NCI-H82 (cell line): ENCODE data around the gene CRYBG2.
"Not testable (repeated sequence)": the region's sequence is repeated elsewhere in the genome, so short reads cannot be mapped to it uniquely, and the experiment has no call there.

Source experiments
- DNase-seq: peaks from one replicate; lab custom pipeline; 2025; lab: John Stamatoyannopoulos, UW

Gene CRYBG2

DNA sequence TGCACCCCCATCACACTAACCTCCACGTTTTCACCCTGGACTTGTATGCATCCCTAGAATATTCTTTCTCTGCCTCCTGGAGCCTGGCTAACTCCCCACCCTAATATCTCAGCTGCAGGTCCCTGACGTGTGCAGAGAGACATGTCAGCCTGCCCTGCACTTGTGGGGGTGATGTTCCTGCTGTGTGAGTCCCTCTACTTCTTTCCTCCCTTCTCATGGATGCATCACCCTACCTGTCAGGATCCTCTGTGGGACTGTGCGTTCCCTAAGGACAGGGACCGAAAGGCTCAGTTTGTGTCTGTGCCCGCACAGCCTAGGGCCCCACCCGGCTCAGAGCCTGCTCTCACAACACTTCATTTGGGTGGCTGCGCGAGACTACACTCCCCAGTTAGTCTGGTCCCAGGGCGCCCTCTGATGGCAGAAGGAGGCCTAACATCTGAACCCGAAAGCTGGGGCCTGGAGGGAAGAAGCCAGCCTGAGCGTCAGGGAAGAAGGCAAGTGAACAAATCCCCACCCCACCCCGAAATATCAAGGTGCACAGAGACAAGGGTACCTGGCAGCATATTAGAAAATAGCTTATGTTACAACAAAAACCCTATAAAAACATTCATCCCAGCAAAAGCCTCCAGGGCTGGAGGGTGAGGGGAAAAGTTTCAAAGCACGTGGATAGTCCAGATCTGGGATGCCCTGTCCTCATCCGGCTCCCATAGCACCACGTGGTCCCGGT lies 32.5 kb downstream of the CRYBG2 start:
- DNase-seq, result peak; percentile 95

DNA sequence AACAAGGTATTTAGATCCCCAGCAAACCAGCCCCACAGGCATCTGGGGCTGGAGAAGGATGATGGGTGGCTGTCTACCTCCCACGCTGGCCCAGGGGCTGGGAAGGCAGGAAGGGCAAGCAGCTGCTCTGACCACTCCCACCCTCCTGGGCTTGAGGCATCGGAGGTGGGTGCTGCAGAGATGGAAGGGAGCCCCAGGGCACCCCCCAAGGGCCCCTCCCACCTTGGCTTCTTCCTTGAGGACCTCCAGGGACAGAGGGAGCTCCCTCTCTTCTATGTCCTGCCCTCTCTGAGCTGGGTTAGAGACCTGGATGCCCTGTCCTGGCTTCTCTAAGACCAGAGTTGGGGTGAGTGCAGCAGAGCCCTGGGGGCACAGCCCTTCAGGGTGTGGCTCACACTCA lies 33.0 kb downstream of the CRYBG2 start:
- no peak for DNase-seq

DNA sequence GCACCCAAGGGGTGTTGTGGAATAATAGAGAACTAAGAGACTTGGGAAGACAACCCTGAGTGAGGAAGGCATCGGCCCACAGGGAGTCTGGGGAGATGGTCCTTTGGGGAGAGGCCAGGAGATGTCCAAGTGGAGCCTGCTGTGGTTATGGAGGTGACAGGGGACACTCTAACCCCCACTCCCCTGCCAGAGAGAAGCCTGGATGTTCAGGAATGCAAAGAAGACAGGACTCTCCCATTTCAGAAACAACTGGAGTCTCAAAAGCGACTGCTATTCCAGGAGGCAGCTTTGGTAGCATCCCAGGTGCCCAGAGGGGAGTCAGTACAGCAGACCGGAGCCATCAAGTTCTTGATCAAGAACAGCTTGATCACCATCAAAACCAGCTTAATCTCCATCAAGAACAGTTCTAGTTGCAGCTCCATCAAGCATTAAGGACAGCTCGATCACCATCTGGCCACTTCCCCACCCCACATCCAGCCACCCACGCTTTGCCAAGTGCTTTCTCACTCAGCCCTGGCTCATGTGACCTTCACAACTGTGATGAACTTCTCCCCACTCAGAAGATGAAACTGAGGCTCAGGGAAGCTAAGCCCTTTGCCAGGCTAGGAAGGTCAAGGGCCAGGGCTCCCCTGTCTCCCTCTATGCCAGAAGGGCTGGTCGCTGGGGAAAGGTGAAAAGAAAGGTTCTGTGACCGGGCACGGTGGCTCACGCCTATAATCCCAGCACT lies 35.4 kb downstream of the CRYBG2 start:
- DNase-seq, result peak; percentile 38

DNA sequence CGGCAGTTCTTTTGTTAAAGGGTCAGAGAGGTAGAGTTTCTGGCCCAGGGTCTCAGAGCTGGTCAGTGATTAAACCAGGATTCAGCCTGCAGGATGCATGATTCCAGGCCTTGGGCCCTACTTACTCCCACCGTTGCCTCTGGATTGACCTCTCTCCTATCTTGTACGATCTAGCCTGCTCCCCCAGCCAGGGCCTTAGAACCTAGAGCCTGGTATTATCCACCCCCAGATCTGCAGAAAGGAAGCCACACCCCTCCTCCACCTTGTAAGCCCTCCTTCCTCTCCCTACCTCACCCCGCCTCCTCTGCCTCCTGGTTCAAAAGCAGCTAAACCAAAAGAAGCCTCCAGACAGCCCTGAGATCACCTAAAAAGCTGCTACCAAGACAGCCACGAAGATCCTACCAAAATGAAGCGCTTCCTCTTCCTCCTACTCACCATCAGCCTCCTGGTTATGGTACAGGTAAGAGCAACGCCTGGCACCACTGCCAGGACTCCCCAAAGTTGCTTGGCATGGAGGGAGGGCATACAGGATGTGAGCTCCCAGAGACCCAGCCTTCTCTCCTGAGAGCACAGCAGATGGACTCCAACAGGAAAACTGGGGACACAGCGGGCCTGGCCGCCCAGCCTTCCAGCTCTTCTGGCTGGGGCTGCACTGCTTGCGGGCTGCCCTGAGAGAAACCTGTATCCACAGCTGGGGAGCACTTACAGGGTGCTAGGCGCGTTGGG lies 36.2 kb downstream of the CRYBG2 start, which contains the start of gene CD52:
Gene CD52, plus strand, starts transcription at position 347 of the 726 bp plus-strand sequence. Its CDS starts 60 bp downstream, at position 407.
- DNase-seq, result peak; percentile 55

DNA sequence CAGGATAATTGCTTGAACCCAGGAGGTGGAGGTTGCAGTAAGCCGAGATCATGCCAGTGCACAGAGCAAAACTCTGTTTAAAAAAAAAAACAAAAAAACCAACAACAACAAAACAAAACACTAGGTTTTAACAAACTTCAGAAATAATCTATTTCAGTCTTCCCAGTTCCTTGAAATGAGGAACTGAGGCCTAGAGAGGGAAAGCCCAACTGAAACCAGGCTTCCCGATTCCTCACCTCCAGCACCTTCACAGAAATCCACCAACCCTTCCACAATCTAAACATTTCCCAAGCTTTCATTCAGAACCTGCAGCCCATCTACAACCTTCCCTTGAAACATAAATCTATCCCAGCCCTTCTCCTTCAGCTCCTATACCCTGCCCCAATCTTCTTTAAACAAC lies 36.8 kb downstream of the CRYBG2 start:
- DNase-seq, result no peak

DNA sequence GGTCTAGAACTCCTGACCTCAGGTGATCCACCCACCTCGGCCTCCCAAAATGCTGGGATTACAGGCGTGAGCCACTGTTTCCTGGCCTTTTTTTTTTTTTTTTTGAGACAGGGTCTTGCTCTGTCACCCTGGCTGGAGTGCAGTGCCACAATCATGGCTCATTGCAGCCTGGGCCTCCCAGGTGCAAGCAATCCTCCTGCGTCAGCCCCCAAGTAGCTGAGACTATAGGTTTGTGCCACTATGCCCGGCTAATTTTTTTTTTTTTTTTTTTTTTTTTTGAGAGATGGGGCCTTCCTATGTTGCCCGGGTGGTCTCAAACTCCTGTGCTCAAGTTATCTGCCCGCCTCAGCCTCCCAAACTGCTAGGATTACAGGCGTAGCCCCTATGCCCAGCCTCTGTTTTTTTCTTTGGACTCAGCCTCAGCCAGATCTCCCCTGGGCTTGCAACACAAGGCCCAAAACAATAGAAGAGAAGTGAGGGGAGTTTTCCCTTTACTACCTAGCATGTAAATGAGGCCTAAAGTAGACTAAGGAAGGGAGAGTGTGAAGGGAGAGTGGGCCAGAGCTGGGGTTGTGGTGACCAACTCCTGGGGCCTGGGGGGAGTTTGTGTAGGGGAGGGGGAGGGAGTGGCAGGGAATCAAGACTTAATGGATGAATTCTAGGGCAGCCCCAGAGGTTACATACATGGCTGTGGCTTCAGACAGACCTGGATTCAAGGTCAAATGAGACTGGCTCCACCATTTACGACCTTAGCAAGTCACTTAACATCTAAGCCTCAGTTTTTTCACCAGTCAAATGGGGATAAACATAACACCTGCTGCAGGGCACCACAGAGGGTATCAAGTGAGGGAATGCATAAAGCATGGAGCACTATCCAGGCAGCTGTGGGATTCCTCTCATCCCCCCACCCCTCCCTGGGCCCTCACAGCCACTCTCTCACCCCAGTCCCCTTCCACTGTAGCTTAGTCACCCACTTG lies 37.8 kb downstream of the CRYBG2 start:
- DNase-seq, result no peak

DNA sequence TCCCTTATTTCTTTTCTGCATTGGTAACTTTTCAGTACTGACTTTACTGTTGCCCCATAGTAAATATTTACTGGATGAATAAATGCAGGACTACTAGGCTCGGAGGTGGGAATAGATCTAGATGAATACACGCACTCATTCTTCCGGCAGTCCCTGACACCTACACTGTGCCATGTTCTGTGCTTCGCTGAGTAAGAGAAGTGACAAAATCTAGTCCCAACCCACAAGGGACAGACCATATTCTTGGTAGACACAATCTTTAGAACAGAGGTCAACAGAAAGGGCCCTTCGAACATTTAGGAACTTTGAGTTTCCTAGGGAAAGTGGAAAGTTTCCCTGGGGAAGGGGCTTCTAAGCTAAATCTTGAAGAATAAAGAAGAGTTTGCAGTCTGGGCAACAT lies 39.4 kb downstream of the CRYBG2 start:
- no peak for DNase-seq

DNA sequence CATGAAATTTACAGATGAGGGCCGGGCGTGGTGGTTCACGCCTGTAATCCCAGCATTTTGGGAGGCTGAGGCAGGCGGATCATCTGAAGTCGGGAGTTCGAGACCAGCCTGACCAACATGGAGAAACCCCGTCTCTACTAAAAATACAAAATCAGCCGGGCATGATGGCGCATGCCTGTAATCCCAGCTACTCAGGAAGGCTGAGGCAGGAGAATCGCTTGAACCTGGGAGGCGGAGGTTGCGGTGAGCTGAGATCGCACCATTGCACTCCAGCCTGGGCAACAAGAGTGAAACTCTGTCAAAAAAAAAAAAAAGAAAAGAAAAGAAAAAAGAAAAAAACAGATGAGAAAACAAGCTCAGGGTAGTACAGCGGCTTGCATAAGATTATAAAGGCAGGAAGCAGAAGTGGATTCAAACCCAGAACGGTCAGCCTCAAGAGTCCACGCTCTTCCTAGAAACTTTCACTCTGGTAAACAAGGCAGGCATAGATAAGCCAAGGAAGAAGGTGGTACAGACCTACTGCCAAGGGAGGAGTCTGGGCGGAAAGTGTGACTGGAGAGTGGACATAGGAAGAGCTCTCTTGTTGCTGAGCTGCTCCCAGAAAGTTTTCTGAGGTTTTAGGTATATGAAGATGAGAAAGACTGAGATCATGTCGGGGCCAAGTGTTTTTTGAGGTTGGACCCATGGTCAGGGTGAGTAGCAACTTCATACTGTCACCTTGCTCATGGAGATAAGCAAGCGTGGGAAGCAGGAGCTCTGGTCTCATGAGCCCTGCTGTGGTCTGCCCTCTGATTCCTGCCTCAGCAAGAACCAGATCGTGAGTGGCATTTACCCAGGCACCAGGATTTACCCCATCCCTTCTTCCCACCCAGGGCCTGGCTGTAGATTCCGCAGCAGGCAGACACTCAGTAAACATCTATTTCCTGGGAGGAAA lies 45.7 kb downstream of the CRYBG2 start:
- DNase-seq, result not testable (repeated sequence)

DNA sequence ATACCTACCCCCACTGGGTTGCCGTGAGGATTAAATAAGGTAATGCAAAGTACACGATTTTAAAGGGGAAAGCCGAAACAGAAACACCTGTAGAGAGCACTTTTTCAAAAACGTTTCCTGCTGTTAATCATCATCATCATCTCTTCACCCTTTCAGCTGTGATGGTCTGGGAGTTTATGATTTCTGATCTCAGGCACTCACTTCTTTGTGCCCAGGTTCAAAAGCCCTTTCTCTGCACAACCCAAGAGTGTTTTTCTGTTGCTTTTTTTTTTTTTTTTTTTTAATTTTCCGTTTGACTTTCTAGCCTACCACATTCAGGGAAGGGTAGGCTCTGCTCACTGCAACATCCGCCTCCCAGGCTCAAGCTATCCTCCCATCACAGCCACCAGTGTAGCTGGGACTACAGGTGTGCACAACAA lies 46.6 kb downstream of the CRYBG2 start:
- no peak for DNase-seq

DNA sequence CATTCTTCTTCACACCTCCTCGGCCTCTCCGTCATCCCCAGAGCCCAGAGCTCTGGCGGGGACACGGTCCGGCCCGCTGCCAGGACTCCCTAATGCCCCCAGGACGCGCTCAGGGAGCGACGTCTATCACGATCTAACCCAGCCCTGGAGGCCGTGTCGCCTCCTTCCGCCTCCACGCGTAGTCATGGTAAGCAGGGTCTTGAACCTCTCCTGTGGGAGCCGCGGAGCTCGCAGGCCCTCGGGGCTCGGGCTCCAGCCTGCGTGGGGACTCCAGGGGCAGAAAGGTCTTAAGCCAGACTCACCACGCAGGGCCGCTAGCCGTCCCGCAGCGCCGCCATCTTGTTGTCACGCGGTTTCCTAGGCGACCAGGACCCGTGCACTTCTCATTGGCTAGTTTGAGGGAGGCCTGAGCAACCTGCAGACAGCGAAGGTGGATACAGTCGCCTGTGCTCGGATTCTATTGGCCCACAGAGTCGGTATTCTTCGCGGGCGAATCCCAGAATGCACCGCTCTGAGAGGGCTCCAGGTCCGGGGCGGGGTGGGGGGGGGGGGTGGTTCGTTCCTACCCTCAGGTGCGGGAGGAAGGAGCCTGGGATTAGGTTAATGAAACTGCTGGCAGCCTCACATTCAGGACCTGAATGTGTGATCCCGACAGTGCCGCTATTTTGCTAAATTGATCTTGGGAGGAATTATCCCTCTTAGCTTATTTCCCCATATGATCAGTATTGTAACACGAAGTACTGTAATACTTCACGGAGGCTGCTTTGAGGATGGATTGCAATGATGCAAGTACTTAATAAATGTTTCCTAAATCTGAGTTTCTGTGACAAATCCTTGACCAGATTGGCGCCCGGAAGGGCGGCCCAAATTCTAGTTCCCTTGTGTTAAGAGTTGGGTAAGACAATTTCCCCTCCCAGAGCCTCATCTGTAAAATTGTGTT lies 47.4 kb downstream of the CRYBG2 start, which contains the start of gene UBXN11:
Gene UBXN11, minus strand, starts transcription at position 347 of the 940 bp plus-strand sequence. CDS start 3,753 bp downstream, outside the sequence.
- DNase-seq, result peak; percentile 99

DNA sequence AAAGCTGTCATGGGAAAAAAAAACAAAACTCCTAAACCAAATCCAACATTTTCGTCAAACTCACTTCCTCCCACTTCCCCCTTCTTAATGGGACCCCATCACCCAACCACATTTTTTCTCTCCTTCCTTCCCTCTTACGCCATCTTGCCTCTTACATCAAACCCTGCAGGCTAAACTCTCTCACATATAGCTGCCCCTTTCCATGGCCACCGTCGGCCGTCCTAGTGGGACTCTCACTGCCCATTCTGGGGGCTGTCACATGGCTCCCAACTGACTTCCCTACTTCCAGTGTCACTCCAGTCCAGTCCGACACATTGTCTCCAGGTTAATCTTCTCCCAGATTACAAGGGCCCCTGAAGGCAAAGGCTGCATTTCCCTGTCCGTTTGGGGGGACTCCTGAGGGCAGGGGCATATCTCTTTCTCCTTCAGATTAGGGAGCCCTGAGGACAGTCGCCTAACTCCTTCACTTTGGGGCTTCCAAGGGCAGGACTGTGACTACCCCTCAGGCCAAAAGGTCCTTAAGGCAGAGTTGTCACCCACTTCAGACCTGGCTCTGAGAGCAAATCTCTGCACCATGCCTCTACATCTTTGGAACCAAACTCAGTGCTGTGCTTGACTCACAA lies 48.2 kb downstream of the CRYBG2 start:
- DNase-seq, result peak; percentile 55

DNA sequence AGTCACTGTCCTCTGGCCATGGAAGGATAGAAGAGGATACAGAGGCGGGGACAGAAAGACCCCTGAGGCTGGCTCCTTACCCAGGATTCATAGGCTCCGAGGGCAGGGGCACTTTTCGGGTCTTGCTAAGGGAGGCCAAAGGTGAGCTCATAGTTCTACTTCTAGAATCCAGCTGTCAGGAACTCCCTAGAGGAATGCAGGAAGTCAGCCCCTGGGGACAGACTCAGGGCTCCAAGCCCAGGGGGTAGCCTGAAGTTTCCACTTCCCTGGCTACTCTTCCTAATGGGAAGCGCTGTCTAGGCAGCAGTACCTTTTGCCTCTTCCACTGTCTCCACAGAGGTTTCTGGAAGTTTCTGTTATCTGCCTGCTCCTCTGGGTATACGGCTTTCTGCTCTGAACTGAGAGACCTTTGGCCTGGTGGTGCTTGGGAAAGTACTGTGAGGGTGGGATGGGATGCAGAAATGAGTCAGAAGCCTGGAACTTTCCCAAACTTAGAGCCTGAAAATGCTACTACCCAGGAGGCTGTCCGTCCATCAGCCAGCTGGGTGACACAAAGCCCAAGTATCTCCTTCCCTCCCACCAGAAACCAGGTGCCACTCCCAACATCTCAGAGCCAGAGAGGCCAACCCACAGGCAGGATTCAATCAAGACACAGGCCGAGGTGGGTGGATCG lies 51.1 kb downstream of the CRYBG2 start:
- peak; percentile 40 for DNase-seq

DNA sequence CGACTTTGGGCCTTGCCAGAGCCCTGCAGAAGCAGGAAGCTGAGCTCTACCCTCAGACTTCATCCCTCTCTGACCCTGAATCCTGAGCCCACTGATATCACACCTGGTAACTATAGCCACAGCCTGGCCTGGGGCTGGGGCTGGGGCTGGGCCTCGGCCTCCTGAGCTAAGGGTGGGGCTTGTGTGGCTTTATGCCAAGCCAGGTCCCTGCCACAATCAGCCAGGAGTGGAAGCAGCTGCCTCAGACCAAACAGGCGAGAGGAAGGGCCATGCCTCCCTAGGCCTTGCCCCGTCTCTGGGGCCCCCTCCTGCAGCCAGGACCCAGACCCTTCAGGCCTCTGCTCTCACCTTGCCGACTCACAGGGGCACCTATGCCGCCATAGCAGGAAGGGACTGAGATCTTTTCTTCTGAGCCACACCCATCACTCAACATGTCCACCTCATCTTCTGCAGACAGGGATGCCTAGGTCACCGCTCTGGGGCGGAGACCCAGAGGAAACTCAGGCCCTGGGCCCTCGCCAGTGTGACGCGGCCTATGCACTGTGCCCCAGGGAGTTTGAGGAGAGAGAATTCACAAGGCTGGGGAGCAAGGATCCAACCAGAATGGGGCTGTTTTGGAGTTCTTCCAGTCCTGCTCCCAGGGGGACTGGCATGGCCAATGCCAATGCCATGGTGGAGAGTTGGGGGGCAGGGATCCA lies 53.2 kb downstream of the CRYBG2 start:
- no peak for DNase-seq

DNA sequence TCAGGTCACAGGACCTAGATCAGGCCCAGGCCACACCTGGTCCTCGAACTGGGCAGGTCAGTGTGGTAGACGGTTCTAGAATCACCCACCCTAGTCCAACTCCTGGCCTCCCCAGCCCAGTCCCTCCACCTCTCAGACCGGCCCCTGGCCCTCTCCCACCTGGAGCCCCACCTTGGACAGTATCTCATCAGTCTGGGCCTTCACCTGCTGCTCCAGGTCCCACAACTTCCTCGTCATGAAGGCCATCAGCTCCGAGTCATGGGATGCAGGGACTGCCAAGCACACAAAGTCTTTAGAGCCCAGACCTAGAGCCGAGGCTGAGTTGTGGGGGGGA lies 56.2 kb downstream of the CRYBG2 start:
- no peak for DNase-seq

DNA sequence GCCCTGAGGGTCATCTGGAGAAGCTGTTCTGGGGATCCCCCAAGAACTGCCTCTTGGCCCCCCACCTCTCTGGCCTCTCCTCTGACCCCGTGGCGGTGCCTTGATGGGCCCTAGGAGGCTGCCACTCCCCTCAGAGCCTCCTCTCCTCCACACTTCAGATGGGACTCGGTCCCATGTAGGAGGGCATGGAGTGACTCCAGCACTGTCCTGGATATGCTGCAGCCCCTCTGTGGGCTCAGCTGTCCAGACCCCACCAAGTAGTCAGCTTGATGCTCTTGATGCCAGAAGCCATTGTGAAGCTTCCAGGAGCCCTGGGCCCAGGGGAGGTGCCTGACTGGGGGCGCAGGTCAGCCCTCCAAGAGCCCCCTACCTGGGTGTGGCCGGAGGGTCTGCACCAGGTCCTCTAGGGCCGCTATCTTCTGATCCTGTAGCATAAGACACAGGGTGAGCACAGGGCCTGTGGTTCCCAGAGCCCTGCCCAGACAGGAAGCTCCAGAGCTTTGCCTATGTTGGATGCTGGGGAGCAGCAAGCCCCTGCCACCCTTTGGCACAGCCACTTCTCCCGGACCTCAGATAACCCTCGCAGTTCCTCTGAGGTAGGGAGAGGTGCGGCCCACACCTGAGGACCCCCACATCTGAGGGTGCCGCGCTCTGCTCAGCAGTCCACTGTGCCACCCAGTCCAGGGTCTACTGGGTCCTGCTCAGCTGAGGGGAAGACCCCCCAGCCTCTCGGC lies 56.7 kb downstream of the CRYBG2 start:
- DNase-seq, result no peak

DNA sequence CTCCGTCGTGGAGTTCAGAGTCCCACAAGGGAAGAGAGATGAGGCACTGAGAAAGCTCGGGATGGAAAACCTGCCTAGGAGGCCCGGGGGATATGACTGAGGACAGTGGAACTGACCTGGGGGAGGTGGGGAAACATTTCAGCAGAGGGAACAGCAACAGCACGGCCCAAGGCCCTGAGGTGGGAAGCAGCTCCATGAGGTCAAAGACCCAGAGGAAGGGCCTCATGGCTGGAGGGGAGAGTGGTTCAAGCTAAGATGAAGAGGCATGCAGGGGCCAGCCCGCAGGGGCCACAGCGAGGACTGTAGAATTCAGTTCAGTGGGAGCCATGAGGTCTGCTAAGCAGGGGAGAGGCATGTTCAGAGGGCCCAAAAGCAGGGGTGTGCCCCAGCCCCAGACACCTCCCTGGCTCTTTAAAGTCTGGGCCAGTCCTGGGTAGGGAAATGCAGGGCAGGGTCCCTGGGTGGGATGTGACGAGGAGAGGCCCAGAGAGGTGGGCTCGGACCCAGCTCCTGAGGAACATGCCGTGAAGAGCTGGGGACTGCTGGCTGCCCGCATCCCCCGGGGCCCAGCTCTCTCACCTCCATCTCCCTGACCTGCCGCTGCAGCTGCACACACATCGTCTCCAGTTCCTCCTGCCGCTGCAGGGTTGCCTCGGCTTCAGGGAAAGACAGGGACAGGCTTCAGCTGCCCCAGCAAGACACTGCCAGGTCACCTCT lies 57.4 kb downstream of the CRYBG2 start:
- DNase-seq, result no peak
